LHCN-M2 (cell line): Measurements from ENCODE around the gene ELF1. TPM values are rescaled to one million over a fixed set of nuclear protein-coding genes. Genes with fewer than 3 reads are reported as not detected.
"Not testable (repeated sequence)": the region's sequence is repeated elsewhere in the genome, so short reads cannot be mapped to it uniquely, and the experiment has no call there.

ENCODE experiments used
- DNase-seq: peaks from one replicate; pipeline ENCODE4 v3.0.0-alpha.2; 2012; ENCODE audit warnings: low read depth
- total RNA-seq: library from RNA; depleted of rRNA; stranded (reverse); fragments of >200 nt; gene quantifications from 2 replicates; pipeline ENCODE4 v1.2.3, GENCODE V29; 2014; rRNA removed

The ELF1 gene
- total RNA-seq, 1 experiment from 2014 or later = 34.3 TPM

DNA sequence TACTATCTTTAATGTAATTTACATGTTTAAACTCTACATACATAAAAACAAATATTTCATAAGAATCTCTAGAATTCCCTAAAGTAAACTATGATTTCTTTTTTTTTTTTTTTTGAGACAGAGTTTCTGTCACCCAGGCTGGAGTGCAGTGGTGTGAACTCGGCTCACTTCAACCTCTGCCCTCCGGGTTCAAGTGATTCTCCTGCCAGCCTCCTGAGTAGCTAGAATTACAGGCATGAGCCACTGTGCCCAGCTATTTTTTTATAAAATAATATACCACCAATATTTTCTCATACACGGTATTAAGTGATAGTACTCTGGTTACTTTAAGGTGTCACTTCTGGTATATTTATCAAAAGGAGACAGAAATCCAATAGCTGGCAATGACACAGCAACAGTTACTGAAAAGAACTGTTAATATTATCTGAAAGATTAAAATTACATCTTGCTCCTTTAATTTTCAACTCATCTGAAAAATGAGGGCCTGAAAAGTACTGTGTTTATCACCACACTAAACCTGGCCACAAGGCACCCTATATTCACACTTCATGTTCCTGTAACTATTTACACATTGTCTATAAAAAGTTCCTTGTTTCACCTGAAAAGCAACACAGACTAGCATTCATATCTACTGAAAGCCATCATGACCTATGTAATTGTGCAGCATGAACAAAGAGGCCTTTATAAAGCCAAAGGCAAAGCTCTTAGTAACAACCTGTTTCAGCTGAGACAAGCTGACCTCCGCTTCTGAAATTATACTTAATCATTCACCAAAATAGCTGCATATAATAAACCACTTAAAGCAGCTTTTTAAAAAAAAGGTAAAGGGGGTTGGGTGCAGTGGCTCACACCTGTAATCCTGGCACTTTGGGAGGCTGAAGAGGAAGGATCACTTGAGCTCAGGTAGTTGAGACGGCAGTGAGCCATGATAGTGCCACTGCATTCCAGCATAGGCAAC lies 123.6 kb downstream of the ELF1 start:
- DNase-seq = no peak

DNA sequence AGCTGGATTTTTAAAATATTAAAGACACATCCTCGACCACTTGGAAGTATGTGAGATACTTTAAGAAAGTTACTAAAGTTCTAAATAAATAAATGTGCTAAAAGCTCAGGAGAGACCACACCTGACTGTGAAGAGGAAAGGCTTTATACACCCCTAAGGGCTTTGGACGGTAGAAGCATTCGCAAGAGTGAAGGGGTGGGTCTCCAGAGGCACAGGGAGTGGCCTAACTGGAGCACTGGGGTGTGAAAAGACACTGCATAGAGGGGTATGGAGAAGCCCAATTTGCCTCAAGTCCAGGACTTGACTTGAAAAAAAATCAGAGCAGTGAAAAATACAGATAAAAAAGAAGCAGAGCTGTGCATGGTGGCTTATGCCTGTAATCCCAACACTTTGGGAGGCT lies 125.5 kb downstream of the ELF1 start:
- not testable (repeated sequence) for DNase-seq

DNA sequence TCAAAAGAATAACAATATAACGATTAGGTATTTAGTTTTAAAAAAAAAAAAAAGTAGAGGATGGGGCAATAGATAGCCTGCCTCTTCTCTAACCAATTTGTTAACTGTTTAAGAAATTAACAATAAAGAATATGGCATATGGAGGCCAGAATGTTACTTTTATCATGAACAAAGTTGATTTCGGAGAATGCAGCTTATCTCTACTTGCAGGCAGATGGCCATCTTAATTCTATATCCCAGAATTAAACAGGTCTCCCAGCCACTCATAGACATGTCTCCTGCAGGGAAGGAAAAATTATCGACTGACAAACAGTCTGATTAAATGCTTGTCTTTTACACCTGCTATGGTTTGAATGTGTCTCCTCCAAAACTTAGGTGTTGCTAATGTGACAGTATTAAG lies 133.1 kb downstream of the ELF1 start:
- DNase-seq = no peak

DNA sequence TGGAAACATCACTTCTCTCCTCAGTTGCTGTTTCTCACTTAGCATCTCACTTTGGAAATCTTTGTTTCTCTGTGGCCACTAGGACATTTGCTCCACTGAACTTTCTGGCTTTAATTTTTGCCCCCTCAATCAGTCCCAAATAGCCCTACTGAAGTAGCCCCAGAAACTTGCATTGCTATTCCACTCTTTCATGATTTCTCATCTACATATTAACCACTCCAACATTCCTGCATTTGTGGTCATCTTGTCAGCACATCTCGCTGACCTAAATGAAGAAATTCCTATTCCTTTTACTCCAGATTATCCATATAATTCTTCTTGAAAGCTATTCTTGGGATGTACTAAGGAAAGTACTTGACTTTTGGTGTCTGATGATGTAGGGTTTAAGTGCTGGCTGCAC lies 134.9 kb downstream of the ELF1 start:
- DNase-seq = not testable (repeated sequence)

Other genes with a start within 250 kb of the ELF1 start
- gene MRPS31, start 248.1 kb downstream of the ELF1 start, total RNA-seq = 16.5 and 22.1 TPM in 2 replicates
- gene SLC25A15, start 229.7 kb downstream of the ELF1 start, total RNA-seq = 32.9 and 33.9 TPM in 2 replicates
- gene WBP4, start 42.2 kb upstream of the ELF1 start, total RNA-seq = 9.2 and 11.7 TPM in 2 replicates
- gene KBTBD6, start 113.5 kb upstream of the ELF1 start, total RNA-seq = 11.5 and 13.8 TPM in 2 replicates
- gene KBTBD7, start 175.3 kb upstream of the ELF1 start, total RNA-seq = 7.1 and 8.1 TPM in 2 replicates
- 10.2 and 10.9 TPM in 2 replicates for gene MTRF1, start 244.3 kb upstream of the ELF1 start, total RNA-seq